HG03460 (cell line): ENCODE data around the gene LBHD2.
"Not testable (repeated sequence)": the region's sequence is repeated elsewhere in the genome, so short reads cannot be mapped to it uniquely, and the experiment has no call there.

ENCODE experiments used
- ATAC-seq: cut with Tn5 transposase; IDR thresholded peaks from one replicate; pipeline ENCODE4 v1.9.1; 2021; ENCODE audit not compliant: unreplicated experiment

The LBHD2 gene

GRCh38 chr14:103084021-103084919 lies at the start of gene LBHD2:
Gene LBHD2 (plus strand): TSS chr14:103084210. CDS start chr14:103086013, 1,803 bp downstream.
- no peak for ATAC-seq

- ATAC-seq, result no peak
Measured at GRCh38 chr14:103041464-103041863, 42.5 kb upstream of the LBHD2 start.

GRCh38 chr14:103043257-103044015 lies 40.6 kb upstream of the LBHD2 start:
- no peak for ATAC-seq

- peak; percentile 60 for ATAC-seq
Measured at GRCh38 chr14:103045371-103045869, 38.6 kb upstream of the LBHD2 start.

DNA sequence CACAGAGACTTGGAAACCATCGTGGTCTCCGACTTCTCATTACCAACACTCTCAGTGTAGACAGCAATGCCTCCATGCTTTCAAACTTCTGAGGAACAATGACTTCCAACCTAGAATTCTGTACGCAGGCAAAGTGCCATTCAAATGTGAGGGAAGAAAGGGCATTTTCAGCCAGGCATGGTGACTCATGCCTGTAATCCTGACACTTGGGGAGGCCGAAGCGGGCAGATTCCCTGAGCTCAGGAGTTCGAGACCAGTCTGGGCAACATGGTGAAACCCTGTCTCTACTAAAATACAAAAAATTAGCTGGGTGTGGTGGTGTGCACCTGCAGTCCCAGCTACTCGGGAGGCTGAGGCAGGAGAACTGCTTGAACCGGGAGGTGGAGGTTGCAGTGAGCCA lies 36.6 kb upstream of the LBHD2 start:
- ATAC-seq, result not testable (repeated sequence)

GRCh38 chr14:103050935-103051334 lies 33.1 kb upstream of the LBHD2 start:
- no peak for ATAC-seq

DNA sequence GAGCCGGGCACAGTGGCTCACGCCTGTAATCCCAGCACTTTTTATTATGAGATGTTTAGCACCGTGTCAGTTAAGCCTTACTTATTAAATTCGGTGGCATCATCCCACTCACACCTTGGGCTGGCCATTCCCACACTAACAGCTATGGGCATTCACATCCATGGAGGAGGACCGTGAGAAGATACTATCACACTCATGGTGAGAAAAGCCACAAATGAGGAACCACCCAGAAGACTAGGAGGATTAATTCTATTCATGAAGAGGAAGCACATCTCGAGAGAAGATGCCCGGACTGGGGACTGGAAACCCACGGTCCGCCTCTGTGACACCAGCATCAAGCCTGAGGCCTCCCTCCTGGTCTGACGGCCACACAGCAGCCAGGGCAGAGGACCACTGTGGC lies 31.6 kb upstream of the LBHD2 start:
- ATAC-seq, result no peak

DNA sequence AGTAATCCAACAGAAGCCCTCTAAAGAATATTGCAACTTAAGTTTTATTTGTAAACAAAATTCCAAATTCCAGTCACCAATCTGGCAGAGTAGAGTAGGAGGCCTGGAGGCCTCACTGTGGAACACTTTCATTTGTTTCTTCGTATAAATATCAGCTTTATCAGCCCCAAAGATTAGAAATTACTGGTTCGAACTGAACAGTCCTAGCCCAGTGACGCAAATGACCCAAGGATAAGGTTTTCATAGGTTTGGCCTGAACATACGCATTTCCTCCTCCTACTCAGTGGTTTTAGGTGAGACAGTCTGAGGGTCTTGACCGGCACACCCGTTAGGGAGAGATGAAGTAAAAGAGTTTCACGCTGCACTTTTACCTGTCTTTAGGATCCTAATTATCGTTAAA lies 28.3 kb upstream of the LBHD2 start:
- no peak for ATAC-seq

GRCh38 chr14:103056322-103057027 lies 27.5 kb upstream of the LBHD2 start:
- no peak for ATAC-seq

GRCh38 chr14:103057028-103057371 lies 27.0 kb upstream of the LBHD2 start:
- ATAC-seq, result no peak

GRCh38 chr14:103057372-103058163 lies 26.4 kb upstream of the LBHD2 start, which contains the start of gene CDC42BPB:
Gene CDC42BPB (minus strand): TSS chr14:103057549. CDS start chr14:103057173, 376 bp downstream.
- ATAC-seq, result peak; percentile 72

GRCh38 chr14:103058164-103059055 lies 25.6 kb upstream of the LBHD2 start:
- ATAC-seq, result no peak

DNA sequence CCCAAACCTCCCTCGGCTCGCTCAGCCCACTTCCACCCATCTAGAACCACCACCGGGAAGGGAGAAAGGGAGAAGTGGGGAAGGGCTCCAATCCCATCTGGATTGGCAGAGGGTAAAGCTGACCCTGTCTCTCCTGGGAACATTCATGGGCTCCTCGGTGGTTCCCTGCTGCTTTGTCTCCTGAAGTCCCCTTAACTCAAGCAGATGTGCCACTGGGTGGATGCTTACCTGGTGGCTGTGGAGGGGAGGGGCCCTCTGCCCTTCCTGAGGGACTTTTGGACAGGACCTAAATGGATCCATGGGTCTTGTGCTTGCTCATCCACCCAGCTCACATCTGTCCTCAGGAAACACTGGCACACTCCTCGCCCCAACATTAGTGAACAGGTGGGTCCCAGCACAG lies 24.5 kb upstream of the LBHD2 start:
- no peak for ATAC-seq

DNA sequence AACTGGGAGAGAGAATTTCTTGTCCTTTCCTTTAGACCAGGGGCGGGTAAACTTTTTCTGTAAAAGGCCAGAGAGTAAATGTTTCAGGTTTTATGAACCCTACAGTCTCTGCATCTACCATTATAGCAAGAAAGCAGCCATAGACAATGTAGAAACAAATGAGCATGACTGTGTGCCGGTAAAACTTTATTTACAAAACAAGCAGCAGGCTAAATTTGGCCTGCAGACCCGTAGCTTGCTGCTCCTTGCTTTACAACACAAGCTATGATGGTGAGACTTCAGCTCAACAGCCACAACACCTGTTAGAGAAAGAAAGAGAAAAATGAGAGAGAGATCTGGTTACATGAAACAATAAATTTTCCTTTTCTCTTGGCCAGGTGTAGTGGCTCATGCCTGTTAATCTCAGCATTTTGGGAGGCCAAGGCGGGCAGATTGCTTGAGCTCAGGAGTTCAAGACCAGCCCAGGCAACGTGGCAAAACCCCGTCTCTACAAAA lies 22.5 kb upstream of the LBHD2 start:
- no peak for ATAC-seq

DNA sequence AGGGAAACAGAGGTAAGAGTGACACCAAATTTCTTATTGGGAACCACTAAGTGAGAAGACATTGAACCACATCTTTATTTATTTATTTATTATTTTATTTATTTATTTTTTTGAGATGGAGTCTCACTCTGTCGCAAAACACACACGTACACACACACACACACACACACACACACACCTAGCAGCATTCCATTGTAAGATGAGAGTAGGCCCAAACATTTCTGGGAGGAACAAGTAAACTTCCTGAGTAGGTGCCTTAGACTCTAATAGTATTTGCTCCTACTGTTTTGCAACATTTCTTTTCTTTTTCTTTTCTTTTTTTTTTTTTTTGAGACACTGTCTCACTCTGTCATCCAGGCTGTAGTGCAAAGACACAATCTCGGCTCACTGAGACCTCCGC lies 19.6 kb upstream of the LBHD2 start:
- ATAC-seq, result no peak

- ATAC-seq, result no peak
Measured at GRCh38 chr14:103064978-103065377, 19.0 kb upstream of the LBHD2 start.

- no peak for ATAC-seq
Measured at GRCh38 chr14:103065861-103066260, 18.1 kb upstream of the LBHD2 start.

DNA sequence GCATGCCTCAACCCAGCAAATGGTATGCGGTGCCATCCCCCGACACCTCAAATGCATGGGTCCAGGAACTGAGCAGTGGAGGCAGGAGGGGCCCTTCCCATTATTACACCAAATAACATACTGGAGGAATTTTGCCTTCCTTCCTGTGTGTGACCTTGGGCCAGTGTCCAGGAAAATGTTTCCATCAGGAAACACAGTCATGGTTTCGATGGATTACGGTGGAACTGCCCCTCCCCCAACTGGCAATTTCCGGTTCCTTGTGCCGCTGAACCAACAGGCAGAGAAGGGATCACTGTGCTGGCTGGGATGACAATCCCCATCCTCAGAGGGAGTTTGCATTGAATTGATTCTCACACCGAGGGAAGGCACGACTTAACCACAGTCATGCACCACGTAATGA lies 17.6 kb upstream of the LBHD2 start:
- ATAC-seq, result no peak

DNA sequence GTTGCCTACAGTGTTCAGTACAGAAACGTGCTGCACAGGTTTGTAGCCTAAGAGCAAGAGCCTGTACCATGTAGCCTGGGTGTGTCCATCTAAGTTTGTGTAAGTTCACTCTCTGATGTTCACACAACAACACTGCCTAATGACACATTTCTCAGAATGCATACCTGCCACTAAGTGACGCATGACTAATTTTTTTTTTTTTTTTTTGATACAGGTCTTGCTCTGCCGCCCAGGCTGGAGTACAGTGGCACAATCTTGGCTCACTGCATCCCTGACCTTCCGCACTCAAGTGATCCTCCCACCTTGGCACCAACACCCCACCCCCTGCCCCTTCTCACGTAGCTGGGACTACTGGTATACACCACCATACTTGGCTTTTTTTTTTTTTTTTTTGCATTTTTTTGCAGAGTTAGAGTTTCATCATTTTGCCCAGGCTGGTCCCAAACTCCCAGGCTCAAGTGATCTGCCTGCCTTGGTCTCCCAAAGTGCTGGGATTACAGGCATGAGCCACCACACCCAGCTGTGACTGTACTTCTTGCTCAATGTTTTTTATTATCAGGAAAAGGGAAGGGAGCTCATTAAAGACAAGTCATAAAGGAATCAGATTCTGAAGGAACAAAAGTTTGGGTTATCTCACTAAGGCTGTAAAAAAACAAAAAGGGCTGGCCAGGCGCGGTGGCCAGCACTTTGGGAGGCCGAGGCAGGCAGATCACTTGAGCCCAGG lies 16.6 kb upstream of the LBHD2 start:
- ATAC-seq, result no peak
